A549 treated with ZK216348 at 1 μM for 4 hours (cell line): ENCODE measurements around the gene DUSP10. TPM values are rescaled to one million over a fixed set of nuclear protein-coding genes. Genes with fewer than 3 reads are reported as not detected.

Experiments used
- total RNA-seq: library from RNA; stranded (reverse); fragments of 200-300 nt; extraction: Qiagen RNA extraction; gene quantifications from 5 replicates; pipeline ENCODE4 v1.2.3, GENCODE V29; 2022; ENCODE audit warnings: low read depth

DUSP10 gene
- total RNA-seq = 1.9 to 3.7 TPM (median 2.7 TPM) in 5 replicates

DNA sequence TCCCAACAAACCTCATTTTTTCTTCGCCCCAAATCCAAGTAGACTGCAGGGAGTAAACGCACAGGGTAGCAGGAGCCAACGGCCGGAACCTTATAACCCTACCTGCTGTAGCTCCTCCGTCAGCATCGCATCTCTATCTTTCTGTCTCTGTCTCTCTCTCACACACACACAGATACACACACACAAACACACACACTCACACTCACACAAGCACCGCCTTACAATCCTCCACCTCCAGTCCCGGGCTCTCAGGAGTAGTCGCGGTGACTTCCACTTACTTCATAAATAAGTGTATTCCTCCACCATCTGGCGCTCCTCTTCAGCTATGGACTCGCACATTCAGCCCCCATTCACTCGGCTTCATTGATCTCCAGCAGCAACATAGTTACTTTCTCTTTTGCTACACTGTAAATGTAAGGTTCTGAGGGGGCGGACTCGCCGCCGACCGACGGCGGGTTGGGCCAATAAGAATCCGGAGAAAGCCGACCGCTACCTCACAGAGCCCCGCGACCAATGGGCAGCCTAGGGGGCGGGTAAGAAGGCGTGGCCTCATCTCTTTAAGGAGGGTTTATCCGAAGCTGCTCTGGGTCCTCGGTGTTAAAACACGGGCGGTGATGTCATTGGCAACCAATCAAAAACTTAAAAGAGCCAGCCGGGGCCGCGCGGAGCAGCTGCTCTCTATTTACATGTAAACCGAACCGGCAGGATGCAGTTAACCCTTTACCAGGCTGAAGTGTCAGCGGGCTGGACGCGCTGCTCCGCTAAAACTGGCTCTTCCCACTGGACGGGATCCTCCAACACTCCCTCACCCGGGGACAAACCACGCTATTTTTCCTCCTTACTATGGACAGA, at the start of gene DUSP10:
Gene DUSP10 (minus strand): TSS at position 387 of the 852 bp plus-strand sequence. CDS start 2,345 bp downstream, outside the sequence.

